ENCODE measurements around the gene ADAMTS13. TPM values are rescaled to one million over a fixed set of nuclear protein-coding genes. Genes with fewer than 3 reads are reported as not detected.

Gene ADAMTS13
- total RNA-seq, 2 experiments from 2014 or later: 2.3 to 3.0 TPM

DNA sequence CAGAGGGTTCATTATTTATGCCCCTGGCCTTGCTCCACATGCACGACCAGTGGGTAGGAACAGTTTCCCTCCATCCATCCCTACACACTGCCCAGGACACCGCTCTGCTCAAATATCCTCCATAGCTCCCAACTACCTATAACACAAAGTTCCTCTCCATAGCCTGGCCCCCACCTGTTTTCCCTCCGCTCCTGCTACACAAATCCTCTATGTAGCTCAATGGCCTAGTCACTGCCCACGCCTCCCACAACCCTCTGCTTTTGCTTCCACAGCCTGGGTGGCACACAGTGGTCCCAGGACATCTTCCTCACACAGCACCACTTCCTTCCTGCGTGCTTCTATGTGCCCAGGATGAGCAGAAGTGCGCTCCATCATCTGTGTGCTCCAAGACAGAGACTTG lies 24.8 kb upstream of the ADAMTS13 start:
- Mint-ChIP-seq H3K4me1 (no peaks in the 10 kb centered on the region), H3K4me3 (no peak overlapping the region), H3K27me3 (no peaks in the 10 kb centered on the region), H3K9me3 (no peaks in the 10 kb centered on the region), H3K36me3 (ENCODE audit: low read depth) (no peaks in the 10 kb centered on the region), H3K27ac (no peak overlapping the region)
- CTCF ChIA-PET: interaction anchor here (1.2 to 1.5 kb wide), 2 partner anchors 11 to 19 kb away, joined by 3 to 4 read pairs; no protein-coding TSS in a partner anchor
- POLR2A ChIA-PET: interaction anchor here (0.6 kb wide), 1 partner anchor 238 kb away, joined by 3 read pairs; no protein-coding TSS in a partner anchor
- no peak for DNase-seq

- no peaks in the 10 kb centered on the region for H3K4me1 Mint-ChIP-seq
- DNase-seq: no peak
- H3K9me3 Mint-ChIP-seq: no peaks in the 10 kb centered on the region
- H3K27me3 Mint-ChIP-seq: no peaks in the 10 kb centered on the region
- H3K27ac Mint-ChIP-seq: no peak overlapping the region
- H3K4me3 Mint-ChIP-seq: no peak overlapping the region
- no peaks in the 10 kb centered on the region for H3K36me3 Mint-ChIP-seq (ENCODE audit: low read depth)
- ChIA-PET POLR2A (no interaction called here), CTCF (interaction anchor here (0.7 to 1.5 kb wide), 3 partner anchors 11 to 115 kb away, joined by 3 to 4 read pairs (median 3); no protein-coding TSS in a partner anchor)
Observed at GRCh38 chr9:133397895-133398294, 24.3 kb upstream of the ADAMTS13 start.

DNA sequence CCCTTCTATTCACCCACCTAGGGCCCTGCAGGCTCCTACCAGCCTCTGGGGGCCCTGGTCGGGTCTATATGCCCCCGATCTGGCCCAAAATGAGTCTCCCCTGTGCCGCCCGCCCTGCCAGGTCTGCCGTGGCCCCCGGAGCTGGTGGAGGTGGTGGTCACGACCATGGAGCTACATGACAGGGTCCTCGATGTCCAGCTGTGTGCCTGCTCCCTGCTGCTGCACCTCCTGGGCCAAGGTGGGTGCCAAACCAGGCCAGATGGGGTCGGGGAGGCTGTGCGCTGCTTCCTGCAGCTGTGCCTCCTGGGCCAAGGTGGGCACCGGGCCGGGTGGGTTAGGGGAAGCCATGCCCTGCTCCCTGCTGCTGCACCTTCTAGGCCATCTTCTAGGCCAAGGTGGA lies 21.9 kb upstream of the ADAMTS13 start:
- Mint-ChIP-seq H3K36me3 (ENCODE audit: low read depth) (peaks cover 5% of the 10 kb centered on the region), H3K27ac (no peak overlapping the region), H3K4me3 (no peak overlapping the region), H3K27me3 (no peaks in the 10 kb centered on the region), H3K4me1 (no peaks in the 10 kb centered on the region), H3K9me3 (no peaks in the 10 kb centered on the region)
- no peak for DNase-seq
- POLR2A ChIA-PET: no interaction called here
- CTCF ChIA-PET: interaction anchor here (0.6 to 1.2 kb wide), 3 partner anchors 214 to 1875 kb away, joined by 3 to 4 read pairs (median 3); no protein-coding TSS in a partner anchor

DNA sequence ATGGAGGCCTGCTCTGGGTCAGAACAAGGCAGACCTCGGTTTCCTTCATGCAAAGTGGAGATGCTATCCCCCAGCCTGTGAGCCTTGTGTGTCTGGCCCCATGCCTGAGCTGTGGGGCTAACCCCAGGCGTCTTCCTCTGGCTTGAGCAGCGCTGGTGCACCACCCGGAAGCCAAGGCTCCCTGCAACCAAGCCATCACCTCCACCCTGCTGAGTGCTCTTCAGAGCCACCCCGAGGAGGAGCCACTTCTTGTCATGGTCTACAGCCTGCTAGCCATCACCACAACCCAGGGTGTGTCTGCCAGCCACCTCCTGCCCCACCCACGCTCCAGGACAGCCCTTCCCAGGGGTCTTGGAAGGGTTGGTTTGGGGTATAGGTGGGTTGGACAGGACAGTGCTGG lies 20.6 kb upstream of the ADAMTS13 start:
- Mint-ChIP-seq H3K4me3 (no peak overlapping the region), H3K27me3 (no peaks in the 10 kb centered on the region), H3K36me3 (ENCODE audit: low read depth) (peaks cover 6% of the 10 kb centered on the region), H3K4me1 (no peaks in the 10 kb centered on the region), H3K27ac (no peak overlapping the region), H3K9me3 (no peaks in the 10 kb centered on the region)
- CTCF ChIA-PET: interaction anchor here (1.2 kb wide), 1 partner anchor 216 kb away, joined by 3 read pairs; no protein-coding TSS in a partner anchor
- POLR2A ChIA-PET: no interaction called here
- DNase-seq: no peak

- peaks cover 5% of the 10 kb centered on the region for H3K4me1 Mint-ChIP-seq
- ChIA-PET POLR2A (no interaction called here), CTCF (no interaction called here)
- peaks cover 15% of the 10 kb centered on the region for H3K36me3 Mint-ChIP-seq (ENCODE audit: low read depth)
- DNase-seq: no peak
- no peak overlapping the region for H3K27ac Mint-ChIP-seq
- H3K27me3 Mint-ChIP-seq: no peaks in the 10 kb centered on the region
- H3K4me3 Mint-ChIP-seq: no peak overlapping the region
- H3K9me3 Mint-ChIP-seq: no peaks in the 10 kb centered on the region
Observed at GRCh38 chr9:133402689-133403088, 19.5 kb upstream of the ADAMTS13 start.

GRCh38 chr9:133403766-133404453 lies 18.3 kb upstream of the ADAMTS13 start:
- CTCF ChIA-PET: interaction anchor here (0.6 to 1.7 kb wide), 4 partner anchors 9 to 416 kb away, joined by 3 to 4 read pairs (median 4); no protein-coding TSS in a partner anchor
- Mint-ChIP-seq H3K9me3 (no peaks in the 10 kb centered on the region), H3K4me3 (no peak overlapping the region), H3K27ac (no peak overlapping the region), H3K36me3 (ENCODE audit: low read depth) (peaks cover 18% of the 10 kb centered on the region), H3K4me1 (peaks cover 5% of the 10 kb centered on the region), H3K27me3 (no peaks in the 10 kb centered on the region)
- POLR2A ChIA-PET: no interaction called here
- peak; percentile 62 for DNase-seq

GRCh38 chr9:133404454-133405002 lies 17.6 kb upstream of the ADAMTS13 start:
- CTCF ChIA-PET: interaction anchor here (0.7 to 1.7 kb wide), 3 partner anchors 9 to 219 kb away, joined by 3 to 4 read pairs (median 4); no protein-coding TSS in a partner anchor
- Mint-ChIP-seq H3K27ac (no peak overlapping the region), H3K36me3 (ENCODE audit: low read depth) (peaks cover 20% of the 10 kb centered on the region), H3K27me3 (no peaks in the 10 kb centered on the region), H3K4me3 (no peak overlapping the region), H3K4me1 (peaks cover 5% of the 10 kb centered on the region), H3K9me3 (no peaks in the 10 kb centered on the region)
- POLR2A ChIA-PET: no interaction called here
- no peak for DNase-seq

- Mint-ChIP-seq H3K36me3 (ENCODE audit: low read depth) (peaks cover 31% of the 10 kb centered on the region), H3K9me3 (no peaks in the 10 kb centered on the region), H3K4me3 (no peak overlapping the region), H3K4me1 (peaks cover 5% of the 10 kb centered on the region), H3K27ac (no peak overlapping the region), H3K27me3 (no peaks in the 10 kb centered on the region)
- ChIA-PET CTCF (interaction anchor here (0.6 to 1.7 kb wide), 4 partner anchors 10 to 220 kb away, joined by 3 to 4 read pairs (median 3); no protein-coding TSS in a partner anchor), POLR2A (no interaction called here)
- DNase-seq: no peak
Observed at GRCh38 chr9:133405508-133406438, 16.4 kb upstream of the ADAMTS13 start.

DNA sequence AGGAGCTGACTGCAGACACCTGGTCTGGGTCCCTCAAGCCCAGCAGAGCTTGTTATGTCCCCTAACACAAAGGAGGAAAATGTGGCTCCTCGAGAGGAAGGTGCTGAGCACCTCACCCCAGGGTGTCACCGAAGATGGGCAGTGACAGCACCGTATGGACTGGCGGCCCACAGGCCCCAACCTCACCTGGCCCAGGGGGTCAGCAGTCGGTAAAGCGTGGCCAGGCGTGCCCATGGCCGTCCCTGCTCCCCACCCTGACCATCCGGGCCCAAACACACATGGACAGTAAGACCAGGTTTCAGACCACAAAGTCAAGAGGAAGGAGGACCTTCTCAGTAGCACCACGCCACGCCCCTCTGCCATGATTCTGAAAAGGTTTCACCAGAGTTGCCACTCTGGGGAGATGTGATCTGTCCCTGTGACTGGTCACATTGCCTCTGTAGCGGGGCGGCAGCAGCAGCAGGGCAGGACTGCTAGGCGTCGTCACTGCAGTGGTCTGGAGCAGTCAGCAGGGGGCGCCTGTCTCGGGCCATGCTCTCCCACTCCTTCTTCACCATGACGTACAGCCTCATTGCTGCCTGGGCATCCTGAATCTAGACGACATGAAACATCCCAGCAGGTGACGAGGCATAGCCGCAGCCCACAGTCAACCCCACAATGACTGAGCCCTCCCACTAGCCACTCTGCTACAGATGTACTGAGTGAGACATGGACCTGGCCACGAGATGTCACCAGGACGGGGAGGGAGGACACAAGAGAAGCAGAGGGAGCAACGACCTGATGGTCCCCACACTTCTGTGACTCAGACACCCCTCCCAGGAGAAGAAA lies 15.5 kb upstream of the ADAMTS13 start:
- Mint-ChIP-seq H3K4me3 (no peak overlapping the region), H3K4me1 (peaks cover 5% of the 10 kb centered on the region), H3K36me3 (ENCODE audit: low read depth) (peaks cover 34% of the 10 kb centered on the region), H3K27me3 (no peaks in the 10 kb centered on the region), H3K9me3 (no peaks in the 10 kb centered on the region), H3K27ac (peak overlapping the region; percentile 57)
- ChIA-PET CTCF (interaction anchor here (0.6 to 0.7 kb wide), 2 partner anchors 9 to 54 kb away, joined by 3 read pairs; no protein-coding TSS in a partner anchor), POLR2A (no interaction called here)
- peak; percentile 77 for DNase-seq

DNA sequence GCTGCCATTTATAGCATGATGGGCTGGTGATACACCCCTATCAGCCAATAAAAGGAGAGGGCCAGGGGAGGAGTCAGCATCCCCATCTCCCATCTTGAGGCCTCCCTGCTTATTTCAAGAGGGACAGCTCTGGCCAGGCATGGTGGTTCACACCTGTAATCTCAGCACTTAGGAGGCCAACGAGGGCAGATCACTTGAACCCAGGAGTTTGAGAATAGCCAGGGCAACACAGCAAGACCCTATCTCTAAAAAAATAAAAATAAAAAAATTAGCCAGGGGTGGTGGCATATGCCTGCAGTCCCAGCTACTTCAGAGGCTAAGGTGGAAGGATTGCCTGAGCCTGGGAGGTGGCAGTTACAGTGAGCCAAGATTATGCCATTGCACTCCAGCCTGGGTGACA lies 14.1 kb upstream of the ADAMTS13 start:
- POLR2A ChIA-PET: no interaction called here
- CTCF ChIA-PET: no interaction called here
- H3K9me3 Mint-ChIP-seq: no peaks in the 10 kb centered on the region
- H3K27ac Mint-ChIP-seq: no peak overlapping the region
- no peak overlapping the region for H3K4me3 Mint-ChIP-seq
- H3K27me3 Mint-ChIP-seq: no peaks in the 10 kb centered on the region
- H3K36me3 Mint-ChIP-seq (ENCODE audit: low read depth): peaks cover 42% of the 10 kb centered on the region
- H3K4me1 Mint-ChIP-seq: peaks cover 5% of the 10 kb centered on the region
- DNase-seq: no peak

- H3K27me3 Mint-ChIP-seq: no peaks in the 10 kb centered on the region
- POLR2A ChIA-PET: no interaction called here
- CTCF ChIA-PET: interaction anchor here (0.6 to 1.5 kb wide), 2 partner anchors 9 to 229 kb away, joined by 3 read pairs; no protein-coding TSS in a partner anchor
- H3K4me1 Mint-ChIP-seq: peaks cover 47% of the 10 kb centered on the region
- peaks cover 39% of the 10 kb centered on the region for H3K36me3 Mint-ChIP-seq (ENCODE audit: low read depth)
- no peak overlapping the region for H3K4me3 Mint-ChIP-seq
- no peak for DNase-seq
- no peaks in the 10 kb centered on the region for H3K9me3 Mint-ChIP-seq
- H3K27ac Mint-ChIP-seq: no peak overlapping the region
Observed at GRCh38 chr9:133415170-133415569, 7.0 kb upstream of the ADAMTS13 start.

All from activated CD4-positive, alpha-beta T cell treated with anti-CD3 and anti-CD28 coated beads, Interleukin-2, amount 10 ng/mL, durations not matched to agents 7 days and 5 days (primary cell).